Glomerular endothelial cell (primary cell): Measurements from ENCODE around the gene CATSPER1. TPM values are rescaled to one million over a fixed set of nuclear protein-coding genes. Genes with fewer than 3 reads are reported as not detected.

ENCODE experiments used
- DNase-seq: peaks from one replicate; pipeline ENCODE4 v3.0.0-alpha.2; 2011; ENCODE audit warnings: low read depth, low spot score; ENCODE audit errors: extremely low read depth
- total RNA-seq: library from RNA; depleted of rRNA; stranded (reverse); fragments of >200 nt; gene quantifications from 2 replicates; pipeline ENCODE4 v1.2.3, GENCODE V29; 2015

Gene CATSPER1
- 0.82 TPM in 1 of 2 replicates, not detected in the other for total RNA-seq

- DNase-seq = no peak
These were observed at the start of gene CATSPER1 for GRCh38 chr11:66026017-66026529. CATSPER1 (minus strand) TSS chr11:66026479; CDS start chr11:66026379, 100 bp downstream.

- no peak for DNase-seq
These were observed 49.0 kb upstream of the CATSPER1 start for GRCh38 chr11:66075273-66075672.

- DNase-seq = no peak
These were observed 47.4 kb upstream of the CATSPER1 start for GRCh38 chr11:66073669-66074068.

DNA sequence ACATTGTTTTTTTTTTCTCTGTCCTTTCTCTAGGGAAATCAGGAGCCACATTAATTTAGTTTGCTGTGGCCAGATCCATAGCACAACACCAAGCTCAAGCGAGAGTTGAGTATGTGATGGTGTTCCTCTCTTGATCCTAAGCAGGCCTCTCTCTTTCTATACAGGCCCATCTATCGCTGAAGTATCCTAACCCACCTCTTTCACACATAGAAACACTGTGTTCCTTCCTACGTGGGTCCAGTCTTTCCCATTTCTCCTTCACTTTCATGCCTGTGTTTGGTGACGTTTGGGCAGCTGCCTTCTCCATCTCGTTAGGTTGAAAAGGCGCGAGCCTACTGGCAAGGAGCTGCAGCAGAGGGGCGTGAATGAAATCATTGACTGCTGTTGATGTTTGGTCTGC is 46.2 kb upstream of the CATSPER1 start:
- DNase-seq = no peak

DNA sequence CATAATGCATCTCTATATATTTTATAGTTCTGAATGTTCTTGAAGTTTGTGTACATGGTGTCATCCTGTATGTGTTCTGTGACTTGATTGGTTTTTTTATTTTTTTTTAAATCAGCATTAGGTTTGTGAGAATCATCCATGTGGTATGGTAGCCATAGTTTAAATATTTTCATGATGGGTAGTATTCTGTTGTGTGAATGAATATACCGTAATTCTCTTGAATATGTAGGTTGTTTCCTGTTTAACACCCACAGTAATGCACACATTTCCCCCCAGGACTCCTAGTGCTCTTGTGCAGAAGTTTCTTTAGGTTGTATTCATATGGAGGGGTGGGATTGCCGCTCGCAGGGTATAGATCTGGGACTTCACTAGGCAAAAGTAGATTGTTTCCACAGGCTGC is 45.8 kb upstream of the CATSPER1 start:
- no peak for DNase-seq

- DNase-seq = no peak
These were observed 45.1 kb upstream of the CATSPER1 start for GRCh38 chr11:66071381-66071801.

GRCh38 chr11:66070604-66071380 is 44.5 kb upstream of the CATSPER1 start:
- DNase-seq = no peak

GRCh38 chr11:66069715-66070603 is 43.7 kb upstream of the CATSPER1 start, which contains the start of gene PACS1:
PACS1 (plus strand) TSS chr11:66070272; CDS start chr11:66070487, 215 bp downstream.
- no peak for DNase-seq

GRCh38 chr11:66068923-66069714 is 42.8 kb upstream of the CATSPER1 start:
- DNase-seq = no peak

DNA sequence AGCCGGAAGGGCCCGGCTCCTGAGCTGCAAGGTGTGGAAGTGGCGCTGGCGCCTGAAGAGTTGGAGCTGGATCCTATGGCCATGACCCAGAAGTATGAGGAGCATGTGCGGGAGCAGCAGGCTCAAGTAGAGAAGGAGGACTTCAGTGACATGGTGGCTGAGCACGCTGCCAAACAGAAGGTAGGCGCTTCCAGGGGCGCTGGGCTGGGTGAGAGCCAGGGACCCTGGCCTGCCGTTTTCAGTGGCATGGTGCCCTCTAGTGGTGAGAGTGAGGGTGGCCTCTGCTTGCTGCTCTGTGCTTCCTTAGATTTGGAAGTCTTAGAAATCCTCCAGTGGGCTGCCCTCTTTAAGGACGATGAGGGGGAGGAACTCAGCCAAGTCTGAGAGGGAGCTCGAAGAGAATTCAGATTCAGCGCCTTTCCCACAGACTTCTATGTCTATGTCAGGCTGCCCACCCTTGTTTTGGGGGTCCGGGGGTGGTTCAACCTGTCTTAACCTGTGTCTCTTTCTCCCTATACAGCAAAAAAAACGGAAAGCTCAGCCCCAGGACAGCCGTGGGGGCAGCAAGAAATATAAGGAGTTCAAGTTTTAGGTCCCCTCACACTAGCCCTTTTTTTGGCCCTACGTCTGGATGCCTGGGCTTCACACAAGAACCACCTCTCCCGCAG is 42.0 kb upstream of the CATSPER1 start:
- DNase-seq = no peak

DNA sequence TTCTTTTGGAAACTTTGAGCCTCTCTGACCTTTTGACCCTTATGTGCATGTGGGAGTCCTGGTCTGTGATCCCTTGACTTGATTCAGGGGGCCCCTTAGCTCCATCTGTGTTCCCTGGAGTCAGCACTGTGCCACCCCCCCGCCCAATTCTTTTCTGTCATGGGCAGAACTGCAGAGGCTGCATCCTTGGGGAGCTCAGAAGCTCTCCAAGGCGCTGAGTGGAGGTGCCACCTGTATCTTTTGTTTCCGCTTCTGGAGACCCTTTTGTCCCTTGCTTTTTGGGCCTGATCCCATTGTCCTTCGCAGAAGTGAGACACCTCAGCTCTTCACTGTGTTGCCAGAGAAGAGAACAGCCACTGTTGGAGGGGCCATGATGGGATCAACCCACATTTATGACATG is 41.4 kb upstream of the CATSPER1 start:
- no peak for DNase-seq

GRCh38 chr11:66066751-66067150 is 40.5 kb upstream of the CATSPER1 start:
- DNase-seq = no peak

DNA sequence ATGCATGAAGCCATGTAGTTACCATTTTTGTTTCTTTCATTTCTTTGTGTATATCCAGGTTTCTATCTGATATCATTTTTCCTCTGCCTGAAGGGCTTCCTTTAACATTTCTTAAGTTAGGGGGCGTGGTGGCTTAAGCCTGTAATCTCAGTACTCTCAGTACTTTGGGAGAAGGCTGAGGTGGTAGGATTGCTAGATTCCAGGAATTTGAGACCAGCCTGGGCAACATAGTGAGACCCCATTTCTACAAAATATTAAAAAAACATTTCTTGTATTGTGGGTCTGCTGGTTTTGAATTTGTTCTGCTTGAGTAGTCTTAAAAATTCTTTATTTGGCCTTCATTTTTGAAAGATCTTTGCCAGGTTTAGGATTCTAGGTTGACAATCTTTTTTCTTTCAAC is 38.3 kb upstream of the CATSPER1 start:
- no peak for DNase-seq

- no peak for DNase-seq
These were observed 37.6 kb upstream of the CATSPER1 start for GRCh38 chr11:66063900-66064299.

DNA sequence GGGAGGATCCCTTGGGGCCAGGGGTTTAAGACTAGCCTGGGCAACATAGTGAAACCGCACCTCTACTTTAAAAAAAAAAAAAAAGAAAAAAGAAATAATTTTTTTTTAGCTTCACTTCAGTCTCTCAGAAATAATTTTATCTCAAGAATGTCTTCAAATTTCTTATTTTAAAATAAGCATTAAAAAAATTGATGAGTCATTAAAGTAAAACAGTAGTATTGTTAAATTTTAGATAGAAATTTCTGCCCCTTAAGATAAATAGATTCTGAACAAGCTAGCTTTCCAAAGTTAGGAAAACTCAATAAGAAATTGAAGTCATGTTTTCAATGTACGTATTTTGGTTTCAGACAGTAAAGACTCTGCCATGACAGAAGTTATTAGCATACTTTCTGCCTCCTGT is 36.1 kb upstream of the CATSPER1 start:
- no peak for DNase-seq

DNA sequence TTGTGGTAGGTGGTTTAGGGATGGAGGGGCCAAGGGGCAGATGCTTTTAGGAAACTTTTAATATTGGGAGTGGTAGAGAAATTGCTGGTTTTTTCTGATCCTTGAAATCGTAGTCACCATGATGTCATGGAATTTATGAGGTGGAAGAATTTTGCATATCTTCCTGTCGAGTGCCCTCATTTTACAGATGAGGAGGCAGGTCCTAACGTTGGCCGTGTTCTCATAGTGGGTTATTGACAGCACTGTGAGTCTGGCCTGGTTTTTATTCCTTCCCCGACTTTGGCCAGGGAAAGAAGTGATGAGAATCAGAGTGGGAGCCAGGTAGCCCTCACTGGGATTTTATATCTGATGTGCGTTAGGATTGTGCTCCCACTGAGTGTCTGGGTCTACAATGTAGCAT is 35.0 kb upstream of the CATSPER1 start:
- DNase-seq = no peak

- no peak for DNase-seq
These were observed 33.8 kb upstream of the CATSPER1 start for GRCh38 chr11:66059966-66060680.

- no peak for DNase-seq
These were observed 30.2 kb upstream of the CATSPER1 start for GRCh38 chr11:66056501-66056900.

- DNase-seq = no peak
These were observed 28.7 kb upstream of the CATSPER1 start for GRCh38 chr11:66055021-66055420.

DNA sequence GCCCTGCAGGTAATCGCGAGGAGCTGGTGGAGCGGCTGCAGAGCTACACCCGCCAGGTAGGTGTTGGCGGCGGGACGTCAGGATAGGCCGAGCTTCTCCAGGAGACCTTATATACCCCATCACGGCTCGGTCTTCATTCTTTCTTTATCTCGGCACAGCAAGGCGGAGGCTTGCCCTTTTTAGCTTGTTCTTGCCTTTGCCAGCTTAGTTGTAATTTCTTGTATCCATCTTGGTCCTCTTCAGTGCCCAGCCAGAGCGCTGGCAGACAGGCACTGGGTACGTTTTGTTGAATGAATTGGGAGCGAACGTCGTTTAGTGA is 26.3 kb upstream of the CATSPER1 start:
- no peak for DNase-seq
